ENCODE data around the gene KLHL22.
"Not testable (repeated sequence)": the region's sequence is repeated elsewhere in the genome, so short reads cannot be mapped to it uniquely, and the experiment has no call there.

DNA sequence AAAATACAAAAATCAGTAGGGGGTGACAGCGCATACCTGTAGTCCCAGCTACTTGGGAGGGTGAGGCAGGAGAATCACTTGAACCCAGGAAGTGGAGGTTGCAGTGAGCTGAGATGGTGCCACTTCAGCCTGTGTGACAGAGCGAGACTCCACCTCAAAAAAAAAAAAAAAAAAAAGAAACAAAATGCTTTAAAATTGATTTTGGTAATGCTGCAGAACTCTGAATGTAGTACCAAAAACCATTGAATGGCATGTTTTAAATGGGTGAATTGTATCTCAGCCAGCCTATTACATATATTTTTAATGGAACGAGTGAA, 49.7 kb upstream of the KLHL22 start:
- TF ChIP-seq, protein P1, sequence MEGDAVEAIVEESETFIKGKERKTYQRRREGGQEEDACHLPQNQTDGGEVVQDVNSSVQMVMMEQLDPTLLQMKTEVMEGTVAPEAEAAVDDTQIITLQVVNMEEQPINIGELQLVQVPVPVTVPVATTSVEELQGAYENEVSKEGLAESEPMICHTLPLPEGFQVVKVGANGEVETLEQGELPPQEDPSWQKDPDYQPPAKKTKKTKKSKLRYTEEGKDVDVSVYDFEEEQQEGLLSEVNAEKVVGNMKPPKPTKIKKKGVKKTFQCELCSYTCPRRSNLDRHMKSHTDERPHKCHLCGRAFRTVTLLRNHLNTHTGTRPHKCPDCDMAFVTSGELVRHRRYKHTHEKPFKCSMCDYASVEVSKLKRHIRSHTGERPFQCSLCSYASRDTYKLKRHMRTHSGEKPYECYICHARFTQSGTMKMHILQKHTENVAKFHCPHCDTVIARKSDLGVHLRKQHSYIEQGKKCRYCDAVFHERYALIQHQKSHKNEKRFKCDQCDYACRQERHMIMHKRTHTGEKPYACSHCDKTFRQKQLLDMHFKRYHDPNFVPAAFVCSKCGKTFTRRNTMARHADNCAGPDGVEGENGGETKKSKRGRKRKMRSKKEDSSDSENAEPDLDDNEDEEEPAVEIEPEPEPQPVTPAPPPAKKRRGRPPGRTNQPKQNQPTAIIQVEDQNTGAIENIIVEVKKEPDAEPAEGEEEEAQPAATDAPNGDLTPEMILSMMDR (conservative IDR thresholded peaks at IDR 0.05 in 1 of 2, IDR thresholded peaks at IDR 0.05 in 1 of 2; ENCODE audit: extremely low read depth in 1 of 2, insufficient read depth in 1 of 2, low read depth in 1 of 2, low read length in 2 of 2) = not testable (repeated sequence)
- TF ChIP-seq EZH2 (IDR thresholded peaks at IDR 0.05; ENCODE audit: borderline replicate concordance, low read length) = not testable (repeated sequence)

All from mammary epithelial cell (primary cell).